WTC11 (cell line): ENCODE measurements around the gene CAMSAP1.

ENCODE experiments used
- ATF1 ChIP-seq: sonication (generic); formaldehyde crosslinking; IDR thresholded peaks from 2 replicates; pipeline ENCODE4 v1.8.1; 2023; ENCODE audit warnings: mild to moderate bottlenecking, moderate library complexity, missing genetic modification reagents
- NFYB ChIP-seq: sonication (generic); formaldehyde crosslinking; conservative IDR thresholded peaks from 2 replicates; pipeline ENCODE4 v1.8.0; 2022; ENCODE audit warnings: low read depth, missing genetic modification reagents
- ZNF317 ChIP-seq: sonication (generic); formaldehyde crosslinking; IDR thresholded peaks from 2 replicates; pipeline ENCODE4 v1.8.1; 2023; ENCODE audit warnings: low read depth, mild to moderate bottlenecking, moderate library complexity, missing genetic modification reagents, borderline replicate concordance
- TF ChIP-seq, protein P1 (sequence below): sonication (generic); formaldehyde crosslinking; conservative IDR thresholded peaks from 2 replicates; pipeline ENCODE4 v1.8.1; 2022; ENCODE audit warnings: mild to moderate bottlenecking, missing genetic modification reagents
- TF ChIP-seq, protein P2 (sequence below): fragments of 200-600 bp; IDR thresholded peaks from 2 replicates; pipeline ENCODE4 v1.8.0; 2022; ENCODE audit warnings: antibody characterized with exemption
- TF ChIP-seq, protein P3 (sequence below): sonication (generic); formaldehyde crosslinking; IDR thresholded peaks from 2 replicates; pipeline ENCODE4 v1.8.1; 2022; ENCODE audit warnings: mild to moderate bottlenecking, moderate library complexity, missing genetic modification reagents
- TF ChIP-seq, protein P4 (sequence below): sonication (generic); formaldehyde crosslinking; IDR thresholded peaks from 2 replicates; pipeline ENCODE4 v1.8.1; 2023; ENCODE audit warnings: mild to moderate bottlenecking, missing genetic modification reagents

DNA sequence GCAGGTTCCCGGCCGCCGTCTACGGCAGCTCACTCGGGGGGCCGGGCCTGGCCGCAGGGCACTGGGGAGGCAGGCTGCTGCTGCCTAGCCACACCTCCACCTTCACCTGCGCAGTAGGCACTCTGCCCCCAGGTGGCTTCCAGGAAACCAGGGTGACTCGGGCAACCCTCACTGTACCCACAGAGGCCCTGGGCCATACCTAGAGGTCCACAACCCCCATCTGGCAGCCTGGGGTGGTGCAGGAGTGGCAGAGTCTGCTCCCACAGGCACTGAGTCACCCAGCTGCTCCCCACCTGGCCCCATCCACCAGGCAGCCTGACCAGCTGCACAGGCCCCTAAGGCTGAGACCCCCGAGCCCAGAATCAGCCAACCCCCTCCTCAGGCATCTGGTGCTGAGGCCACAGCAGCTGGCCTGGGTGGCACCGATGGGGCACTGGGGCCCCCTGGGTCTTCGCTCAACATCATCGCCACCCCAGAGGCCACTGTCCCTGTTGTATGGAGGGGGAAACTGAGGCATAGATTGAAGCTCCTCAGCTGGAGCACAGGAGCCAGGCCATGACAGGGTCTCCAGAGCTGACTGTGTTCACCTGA lies 135.2 kb downstream of the CAMSAP1 start:
- TF ChIP-seq, protein P1, sequence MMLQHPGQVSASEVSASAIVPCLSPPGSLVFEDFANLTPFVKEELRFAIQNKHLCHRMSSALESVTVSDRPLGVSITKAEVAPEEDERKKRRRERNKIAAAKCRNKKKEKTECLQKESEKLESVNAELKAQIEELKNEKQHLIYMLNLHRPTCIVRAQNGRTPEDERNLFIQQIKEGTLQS: no peak
- TF ChIP-seq, protein P2, sequence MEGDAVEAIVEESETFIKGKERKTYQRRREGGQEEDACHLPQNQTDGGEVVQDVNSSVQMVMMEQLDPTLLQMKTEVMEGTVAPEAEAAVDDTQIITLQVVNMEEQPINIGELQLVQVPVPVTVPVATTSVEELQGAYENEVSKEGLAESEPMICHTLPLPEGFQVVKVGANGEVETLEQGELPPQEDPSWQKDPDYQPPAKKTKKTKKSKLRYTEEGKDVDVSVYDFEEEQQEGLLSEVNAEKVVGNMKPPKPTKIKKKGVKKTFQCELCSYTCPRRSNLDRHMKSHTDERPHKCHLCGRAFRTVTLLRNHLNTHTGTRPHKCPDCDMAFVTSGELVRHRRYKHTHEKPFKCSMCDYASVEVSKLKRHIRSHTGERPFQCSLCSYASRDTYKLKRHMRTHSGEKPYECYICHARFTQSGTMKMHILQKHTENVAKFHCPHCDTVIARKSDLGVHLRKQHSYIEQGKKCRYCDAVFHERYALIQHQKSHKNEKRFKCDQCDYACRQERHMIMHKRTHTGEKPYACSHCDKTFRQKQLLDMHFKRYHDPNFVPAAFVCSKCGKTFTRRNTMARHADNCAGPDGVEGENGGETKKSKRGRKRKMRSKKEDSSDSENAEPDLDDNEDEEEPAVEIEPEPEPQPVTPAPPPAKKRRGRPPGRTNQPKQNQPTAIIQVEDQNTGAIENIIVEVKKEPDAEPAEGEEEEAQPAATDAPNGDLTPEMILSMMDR: no peak
- TF ChIP-seq ZNF317 (CRISPR knock-in tag) (no peak), ATF1 (CRISPR knock-in tag) (no peak), NFYB (CRISPR knock-in tag) (no peak)
- TF ChIP-seq, protein P3, sequence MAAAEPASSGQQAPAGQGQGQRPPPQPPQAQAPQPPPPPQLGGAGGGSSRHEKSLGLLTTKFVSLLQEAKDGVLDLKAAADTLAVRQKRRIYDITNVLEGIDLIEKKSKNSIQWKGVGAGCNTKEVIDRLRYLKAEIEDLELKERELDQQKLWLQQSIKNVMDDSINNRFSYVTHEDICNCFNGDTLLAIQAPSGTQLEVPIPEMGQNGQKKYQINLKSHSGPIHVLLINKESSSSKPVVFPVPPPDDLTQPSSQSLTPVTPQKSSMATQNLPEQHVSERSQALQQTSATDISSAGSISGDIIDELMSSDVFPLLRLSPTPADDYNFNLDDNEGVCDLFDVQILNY (CRISPR knock-in tag): no peak
- TF ChIP-seq, protein P4, sequence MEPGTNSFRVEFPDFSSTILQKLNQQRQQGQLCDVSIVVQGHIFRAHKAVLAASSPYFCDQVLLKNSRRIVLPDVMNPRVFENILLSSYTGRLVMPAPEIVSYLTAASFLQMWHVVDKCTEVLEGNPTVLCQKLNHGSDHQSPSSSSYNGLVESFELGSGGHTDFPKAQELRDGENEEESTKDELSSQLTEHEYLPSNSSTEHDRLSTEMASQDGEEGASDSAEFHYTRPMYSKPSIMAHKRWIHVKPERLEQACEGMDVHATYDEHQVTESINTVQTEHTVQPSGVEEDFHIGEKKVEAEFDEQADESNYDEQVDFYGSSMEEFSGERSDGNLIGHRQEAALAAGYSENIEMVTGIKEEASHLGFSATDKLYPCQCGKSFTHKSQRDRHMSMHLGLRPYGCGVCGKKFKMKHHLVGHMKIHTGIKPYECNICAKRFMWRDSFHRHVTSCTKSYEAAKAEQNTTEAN: no peak
